ENCODE data around the gene NFKB2.

GRCh38 chr10:102407425-102408130 is 12.1 kb downstream of the NFKB2 start:
- TF ChIP-seq GATA2 (IDR thresholded peaks at IDR 0.05; ENCODE audit: low read depth, low read length): no peak
- TF ChIP-seq GATA3 (IDR thresholded peaks at IDR 0.05; ENCODE audit: low read depth, low read length): no peak
